Loucy (cell line): ENCODE results near the gene TUBB2A.
"Not testable (repeated sequence)": the region's sequence is repeated elsewhere in the genome, so short reads cannot be mapped to it uniquely, and the experiment has no call there.

Experiments used
- CTCF ChIP-seq: fragments of 200-600 bp; sonication (generic); conservative IDR thresholded peaks from 2 replicates; pipeline ENCODE4 v1.5.1; 2014; ENCODE audit warnings: mild to moderate bottlenecking, antibody characterized with exemption, low read length
- EZH2phosphoT487 ChIP-seq: fragments of 200-600 bp; IDR thresholded peaks from 2 replicates; pipeline ENCODE4 v1.6.1; 2018; ENCODE audit warnings: antibody characterized with exemption, mild to moderate bottlenecking, moderate library complexity, borderline replicate concordance

DNA sequence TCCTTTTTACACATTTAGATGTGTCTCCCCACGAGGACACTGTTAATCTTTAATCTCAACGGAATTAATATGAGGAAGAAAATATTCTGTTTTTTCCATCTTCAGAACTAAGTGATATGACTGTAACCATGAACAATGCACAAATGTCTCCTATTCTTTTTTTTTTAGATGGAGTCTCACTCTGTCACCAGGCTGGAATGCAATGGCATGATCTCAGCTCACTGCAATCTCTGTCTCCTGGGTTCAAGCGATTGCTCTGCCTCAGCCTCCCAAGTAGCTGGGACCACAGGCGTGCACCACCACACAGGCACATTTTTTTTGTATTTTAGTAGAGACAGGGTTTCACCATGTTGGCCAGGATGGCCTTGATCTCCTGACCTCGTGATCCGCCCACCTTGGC is 19.5 kb downstream of the TUBB2A start:
- not testable (repeated sequence) for TF ChIP-seq CTCF, EZH2phosphoT487
